Caco-2 (cell line): Measurements from ENCODE around the gene MORN1. TPM values are rescaled to one million over a fixed set of nuclear protein-coding genes. Genes with fewer than 3 reads are reported as not detected.

Source experiments
- BruUV-seq: library from RNA; stranded (reverse); fragments of 400-500 nt; replicated peaks from 2 replicates; lab custom pipeline; 2021; lab: Mats Ljungman, UMichigan
- CTCF ChIA-PET: fragments of 300-600 bp; sonication (Branson Sonifier 250); formaldehyde crosslinking; loops from one replicate; lab custom pipeline; 2022; ENCODE audit warnings: antibody characterized with exemption; lab: Charles Lee
- POLR2A ChIA-PET: fragments of 300-600 bp; sonication (Branson Sonifier 250); formaldehyde crosslinking; loops from one replicate; lab custom pipeline; 2022; ENCODE audit warnings: antibody characterized with exemption; lab: Charles Lee
- DNase-seq, 2 experiments: peaks; one replicate each; pipeline versions ENCODE4 v3.0.0 to v3.0.0-alpha.2; 2020 to 2022
- H3K27me3 ChIP-seq: replicated peaks from 2 replicates; pipeline ENCODE4 v1.6.0; 2011; ENCODE audit warnings: low read length; ENCODE audit not compliant: control insufficient read depth, insufficient read depth
- H3K36me3 ChIP-seq: 2 replicates; pipeline ENCODE4 v1.5.1; 2011; ENCODE audit warnings: low read length; ENCODE audit not compliant: control insufficient read depth, insufficient read depth
- H3K4me1 ChIP-seq: fragments of 250-450 bp; sonication (Bioruptor Pico); 2 replicates; pipeline ENCODE4 v1.5.1; 2020; ENCODE audit warnings: mild to moderate bottlenecking
- H3K4me3 ChIP-seq: 2 replicates; pipeline ENCODE4 v1.5.1; 2011; ENCODE audit warnings: low read depth, mild to moderate bottlenecking, control low read depth, low read length
- H3K9me3 ChIP-seq: fragments of 250-450 bp; sonication (Bioruptor Pico); 2 replicates; pipeline ENCODE4 v1.5.1; 2020; ENCODE audit warnings: mild to moderate bottlenecking, moderate library complexity
- H3K27ac Mint-ChIP-seq: one replicate; pipeline ENCODE4 v1.8.0; 2022; ENCODE audit warnings: mixed read lengths; ENCODE audit not compliant: unreplicated experiment
- H3K27me3 Mint-ChIP-seq: one replicate; pipeline ENCODE4 v1.8.0; 2022; ENCODE audit warnings: mixed read lengths; ENCODE audit not compliant: insufficient read depth, unreplicated experiment
- H3K36me3 Mint-ChIP-seq: one replicate; pipeline ENCODE4 v1.8.0; 2022; ENCODE audit warnings: mild to moderate bottlenecking, mixed read lengths; ENCODE audit not compliant: insufficient read depth, unreplicated experiment
- H3K4me1 Mint-ChIP-seq: one replicate; pipeline ENCODE4 v1.8.0; 2022; ENCODE audit warnings: low read depth, mixed read lengths; ENCODE audit not compliant: unreplicated experiment
- H3K4me3 Mint-ChIP-seq: one replicate; pipeline ENCODE4 v1.8.0; 2022; ENCODE audit warnings: mild to moderate bottlenecking, moderate library complexity, mixed read lengths; ENCODE audit not compliant: unreplicated experiment
- H3K9me3 Mint-ChIP-seq: one replicate; pipeline ENCODE4 v1.8.0; 2022; ENCODE audit warnings: mixed read lengths; ENCODE audit not compliant: unreplicated experiment
- CTCF ChIP-seq, 2 experiments: fragments of 200-600 bp in 1 of 2; IDR thresholded peaks; 1 replicate in 1 of 2; 2 replicates in 1 of 2; pipeline versions ENCODE4 v1.5.1 to v1.8.0; 2011 to 2022; ENCODE audit warnings: antibody characterized with exemption in 1 of 2, control low read depth in 1 of 2, inconsistent platforms in 1 of 2, low read depth in 1 of 2, low read length in 1 of 2, mild to moderate bottlenecking in 1 of 2, moderate library complexity in 1 of 2; ENCODE audit not compliant: insufficient read depth in 1 of 2, severe bottlenecking in 1 of 2, unreplicated experiment in 1 of 2
- intact Hi-C: fragments of 100-400 bp; cut with micrococcal nuclease; formaldehyde crosslinking; loops from one replicate; pipeline ENCODE4 v1.10.0; 2022; ENCODE audit not compliant: unreplicated experiment
- total RNA-seq: library from RNA; stranded (reverse); gene quantifications from 2 replicates; pipeline ENCODE4 v1.2.3, GENCODE V29; 2022

The MORN1 gene
- total RNA-seq, 1 experiment from 2014 or later = 8.6 TPM

DNA sequence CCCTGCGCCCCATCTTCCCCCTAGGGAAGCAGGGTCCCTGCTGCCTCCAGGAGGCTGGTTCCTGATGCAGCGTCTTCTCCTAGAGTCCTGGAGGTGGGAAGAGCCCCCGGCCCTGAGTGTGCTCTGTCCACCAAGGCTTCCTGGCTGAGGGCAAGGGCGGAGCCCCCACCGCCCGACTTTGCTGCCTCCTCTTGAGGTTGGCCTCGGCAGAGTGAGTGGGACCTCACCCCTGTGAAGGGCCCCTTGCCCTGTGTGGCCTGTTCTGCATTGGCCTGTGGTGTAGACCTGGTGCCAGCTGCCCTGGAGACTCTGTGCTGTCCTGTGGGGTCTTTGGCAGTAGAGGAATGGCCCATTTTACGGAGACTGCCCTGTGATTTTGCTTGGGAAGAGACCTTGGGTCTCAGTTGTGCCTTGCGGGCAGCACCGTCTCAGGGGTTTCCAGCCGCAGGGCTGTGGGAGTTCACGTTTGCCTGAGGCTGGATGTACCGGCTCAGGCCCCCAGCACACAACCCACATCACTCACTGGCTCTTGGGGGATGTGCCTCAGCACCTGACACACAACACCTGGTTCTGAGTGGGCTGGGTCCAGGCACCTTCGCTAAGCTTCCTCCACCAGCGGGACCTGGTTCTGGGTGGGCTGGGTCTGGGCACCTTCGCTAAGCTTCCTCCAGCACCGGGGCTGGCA is 89.6 kb downstream of the MORN1 start:
- Mint-ChIP-seq H3K36me3 (peaks cover 31% of the 10 kb centered on the region), H3K4me3 (no peak overlapping the region), H3K4me1 (no peaks in the 10 kb centered on the region), H3K27ac (no peak overlapping the region), H3K27me3 (no peaks in the 10 kb centered on the region), H3K9me3 (no peaks in the 10 kb centered on the region)
- H3K27me3 ChIP-seq = no peaks in the 10 kb centered on the region
- no peaks in the 10 kb centered on the region for H3K9me3 ChIP-seq
- BruUV-seq = no TSS peak
- DNase-seq = no peak
- no peak for TF ChIP-seq CTCF (IDR thresholded peaks at IDR 0.05; ENCODE audit: insufficient read depth in 1 of 2, low read depth in 1 of 2, low read length in 1 of 2, severe bottlenecking in 1 of 2, unreplicated experiment in 1 of 2)
- H3K36me3 ChIP-seq = no peaks in the 10 kb centered on the region
- no peak overlapping the region for H3K4me3 ChIP-seq
- CTCF ChIA-PET = no interaction called here
- intact Hi-C loops = no loop called here
- POLR2A ChIA-PET = no interaction called here
- no peaks in the 10 kb centered on the region for H3K4me1 ChIP-seq

DNA sequence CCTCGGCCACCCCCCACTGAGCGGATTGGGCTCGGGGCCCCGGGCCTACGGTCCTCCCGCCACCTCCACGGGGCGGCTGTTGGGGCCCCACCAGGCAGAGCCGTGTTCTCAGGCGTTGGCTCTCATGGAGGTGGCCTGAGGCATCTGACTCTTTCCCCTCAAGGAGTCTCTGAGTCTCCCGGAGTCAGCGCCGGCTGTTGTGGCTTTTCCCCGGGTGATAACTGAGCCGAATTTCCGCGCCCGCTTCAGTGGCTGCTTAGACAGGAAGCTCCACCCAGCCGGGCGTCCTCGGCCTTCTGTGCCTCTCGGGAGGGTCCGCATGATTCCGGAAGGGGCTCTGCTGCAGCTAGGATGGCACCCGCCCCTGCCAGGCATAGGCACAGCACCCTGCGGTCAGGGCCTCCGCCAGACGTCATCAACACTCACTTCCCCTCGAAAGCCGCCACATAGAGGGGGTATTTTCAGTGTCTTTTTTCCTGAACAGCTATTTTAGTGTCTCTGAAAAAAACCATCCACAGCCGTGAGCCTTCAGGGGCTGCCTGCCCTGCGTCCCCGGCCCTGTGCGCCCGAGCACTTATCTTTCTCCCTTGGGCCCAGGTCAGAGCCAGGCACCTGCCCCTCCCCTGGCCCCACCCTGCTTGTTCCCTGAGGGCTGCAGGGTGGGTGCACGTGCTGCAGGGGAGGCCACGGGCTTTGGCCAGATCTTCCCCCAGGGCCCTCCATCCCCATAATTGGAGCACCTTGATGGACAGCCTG is 90.3 kb downstream of the MORN1 start:
- no peak overlapping the region for H3K4me3 Mint-ChIP-seq
- Histone ChIP-seq H3K4me1 (no peaks in the 10 kb centered on the region), H3K27me3 (no peaks in the 10 kb centered on the region), H3K36me3 (no peaks in the 10 kb centered on the region), H3K9me3 (no peaks in the 10 kb centered on the region), H3K4me3 (no peak overlapping the region)
- no TSS peak for BruUV-seq
- TF ChIP-seq CTCF (IDR thresholded peaks at IDR 0.05; ENCODE audit: insufficient read depth in 1 of 2, low read depth in 1 of 2, low read length in 1 of 2, severe bottlenecking in 1 of 2, unreplicated experiment in 1 of 2) = no peak
- no peaks in the 10 kb centered on the region for H3K27me3 Mint-ChIP-seq
- peaks cover 34% of the 10 kb centered on the region for H3K36me3 Mint-ChIP-seq
- DNase-seq = no peak
- H3K27ac Mint-ChIP-seq = no peak overlapping the region
- no peaks in the 10 kb centered on the region for H3K9me3 Mint-ChIP-seq
- intact Hi-C loops = no loop called here
- ChIA-PET POLR2A (no interaction called here), CTCF (no interaction called here)
- H3K4me1 Mint-ChIP-seq = no peaks in the 10 kb centered on the region

GRCh38 chr1:2300004-2300771 is 91.2 kb downstream of the MORN1 start:
- no peaks in the 10 kb centered on the region for H3K27me3 Mint-ChIP-seq
- POLR2A ChIA-PET = no interaction called here
- Histone ChIP-seq H3K9me3 (no peaks in the 10 kb centered on the region), H3K36me3 (no peaks in the 10 kb centered on the region), H3K4me1 (no peaks in the 10 kb centered on the region), H3K4me3 (no peak overlapping the region), H3K27me3 (no peaks in the 10 kb centered on the region)
- no peaks in the 10 kb centered on the region for H3K4me1 Mint-ChIP-seq
- BruUV-seq = no TSS peak
- no peaks in the 10 kb centered on the region for H3K9me3 Mint-ChIP-seq
- intact Hi-C loops = no loop called here
- no peak overlapping the region for H3K4me3 Mint-ChIP-seq
- peaks cover 26% of the 10 kb centered on the region for H3K36me3 Mint-ChIP-seq
- no peak for DNase-seq
- no peak for TF ChIP-seq CTCF (IDR thresholded peaks at IDR 0.05; ENCODE audit: insufficient read depth in 1 of 2, low read depth in 1 of 2, low read length in 1 of 2, severe bottlenecking in 1 of 2, unreplicated experiment in 1 of 2)
- CTCF ChIA-PET = no interaction called here
- H3K27ac Mint-ChIP-seq = no peak overlapping the region
